Measurements from ENCODE around the gene EEF2KMT.
"Not testable (repeated sequence)": the region's sequence is repeated elsewhere in the genome, so short reads cannot be mapped to it uniquely, and the experiment has no call there.

EEF2KMT gene

GRCh38 chr16:5095145-5095830 is 2.3 kb downstream of the EEF2KMT start:
- DNase-seq, result not testable (repeated sequence)

DNA sequence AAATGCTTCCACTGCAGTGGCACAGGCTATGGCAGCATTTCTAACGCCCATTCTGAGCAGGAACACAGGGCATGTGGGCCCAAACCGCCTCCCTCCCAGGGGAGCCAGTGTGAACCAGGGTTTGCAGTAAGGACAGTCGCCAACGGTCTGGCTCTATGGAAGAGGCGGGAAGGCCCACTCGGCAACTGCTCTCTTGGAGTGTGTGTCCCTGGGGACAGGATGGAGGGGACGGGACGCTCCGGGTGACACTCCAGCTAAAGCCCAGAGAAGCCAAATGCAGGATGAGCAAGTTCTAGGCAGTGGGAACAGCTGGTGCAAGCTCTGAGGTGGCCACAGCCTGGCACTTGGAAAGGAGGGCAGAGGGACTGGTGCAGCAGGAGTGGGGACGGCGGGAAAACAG is 3.8 kb downstream of the EEF2KMT start:
- DNase-seq, result not testable (repeated sequence)

DNA sequence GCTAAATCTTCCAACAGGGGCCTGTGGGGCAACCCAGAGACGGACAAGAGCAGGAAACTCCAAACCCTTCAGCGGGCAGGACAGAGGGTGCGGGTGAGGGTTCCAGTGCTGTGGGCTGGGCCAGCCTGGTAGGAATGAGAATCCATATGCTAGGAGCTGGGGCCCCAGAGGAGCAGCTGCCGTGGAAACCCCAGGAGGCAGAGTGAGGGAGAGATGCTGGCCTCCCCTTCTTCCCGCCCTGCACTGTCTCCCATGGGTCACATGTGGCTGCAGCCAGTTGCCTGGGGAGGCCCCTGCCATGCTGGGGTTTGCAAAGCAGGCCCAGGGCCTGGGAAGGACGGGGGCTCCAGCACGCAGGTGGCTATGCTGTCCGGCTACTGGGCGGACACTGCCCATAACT is 4.5 kb downstream of the EEF2KMT start:
- DNase-seq, result not testable (repeated sequence)

GRCh38 chr16:5090592-5090991 is 7.0 kb downstream of the EEF2KMT start:
- DNase-seq, result not testable (repeated sequence)

GRCh38 chr16:5089911-5090555 is 7.6 kb downstream of the EEF2KMT start:
- DNase-seq, result not testable (repeated sequence)

DNA sequence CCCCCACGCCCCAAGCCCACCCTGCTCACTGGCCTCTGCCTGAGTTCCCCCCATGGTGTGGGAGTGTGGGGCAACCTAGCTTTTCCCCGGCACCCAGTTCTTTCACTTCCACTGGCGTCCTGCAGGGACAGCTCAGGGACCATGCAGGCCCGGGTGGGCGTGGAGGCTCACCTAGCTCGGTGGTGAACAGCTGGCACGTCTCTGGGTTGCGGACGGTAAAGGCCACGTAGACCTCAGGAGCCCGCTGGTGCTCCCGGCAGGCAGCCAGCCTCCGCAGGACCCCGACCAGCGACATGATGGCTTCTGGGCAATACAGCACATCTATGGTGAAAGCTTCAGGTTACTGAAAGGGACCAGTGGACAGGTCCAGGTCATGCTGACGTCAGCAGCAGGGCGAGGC is 8.7 kb downstream of the EEF2KMT start:
- not testable (repeated sequence) for DNase-seq

DNA sequence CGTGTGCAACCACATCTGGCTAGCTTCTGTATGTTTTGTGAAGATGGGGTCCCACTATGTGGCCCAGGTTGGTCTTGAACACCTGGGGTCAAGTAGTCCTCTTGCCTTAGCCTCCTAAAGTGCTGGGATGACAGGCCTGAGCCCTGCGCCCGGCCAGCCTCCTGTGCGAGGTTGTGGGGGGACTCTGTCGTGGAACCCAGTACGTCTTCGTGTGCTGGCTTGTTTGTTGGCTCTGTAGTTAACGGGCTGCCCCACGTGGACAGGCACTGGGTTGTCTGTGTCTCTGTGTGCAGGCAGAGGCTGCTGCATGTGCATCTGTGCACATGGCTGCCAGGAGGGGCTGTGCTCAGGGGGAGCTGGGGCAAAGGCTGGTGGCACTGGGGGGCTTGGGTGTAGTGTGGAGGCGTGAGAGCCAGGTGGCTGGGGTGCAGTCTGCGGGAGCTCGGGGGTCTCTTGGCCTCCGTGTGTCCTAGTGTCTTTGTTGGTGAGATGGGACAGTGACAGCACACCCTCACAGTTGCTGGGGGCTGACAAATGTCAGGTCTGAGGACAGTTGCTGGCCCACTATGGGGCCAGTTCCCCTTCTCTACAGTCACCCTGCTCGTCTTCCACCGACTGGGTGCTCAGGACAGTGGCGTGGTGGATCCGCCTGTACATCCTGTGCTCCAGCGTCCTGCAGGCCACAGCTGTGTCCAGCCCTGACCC is 9.4 kb downstream of the EEF2KMT start:
- DNase-seq, result not testable (repeated sequence)

DNA sequence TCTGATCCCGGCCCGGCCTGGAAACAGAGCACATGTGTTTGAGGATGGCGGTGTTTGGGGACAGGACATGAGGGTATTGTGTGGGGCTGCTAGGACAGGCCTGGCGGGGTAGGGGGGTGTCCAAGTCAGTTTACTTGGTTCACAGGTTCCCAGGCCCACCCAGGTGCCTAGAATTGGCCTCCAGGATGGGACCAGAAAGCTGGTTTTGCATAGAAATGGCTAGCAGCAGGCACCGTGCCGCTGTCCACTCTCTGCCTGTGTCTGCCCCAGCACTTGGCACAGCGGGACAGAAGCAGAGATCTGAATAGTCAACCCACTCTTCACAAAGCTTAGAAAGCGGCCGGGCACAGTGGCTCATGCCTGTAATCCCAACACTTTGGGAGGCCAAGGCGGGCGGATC is 11.9 kb downstream of the EEF2KMT start:
- DNase-seq, result not testable (repeated sequence)

GRCh38 chr16:5084802-5085201 is 12.8 kb downstream of the EEF2KMT start:
- DNase-seq, result not testable (repeated sequence)

DNA sequence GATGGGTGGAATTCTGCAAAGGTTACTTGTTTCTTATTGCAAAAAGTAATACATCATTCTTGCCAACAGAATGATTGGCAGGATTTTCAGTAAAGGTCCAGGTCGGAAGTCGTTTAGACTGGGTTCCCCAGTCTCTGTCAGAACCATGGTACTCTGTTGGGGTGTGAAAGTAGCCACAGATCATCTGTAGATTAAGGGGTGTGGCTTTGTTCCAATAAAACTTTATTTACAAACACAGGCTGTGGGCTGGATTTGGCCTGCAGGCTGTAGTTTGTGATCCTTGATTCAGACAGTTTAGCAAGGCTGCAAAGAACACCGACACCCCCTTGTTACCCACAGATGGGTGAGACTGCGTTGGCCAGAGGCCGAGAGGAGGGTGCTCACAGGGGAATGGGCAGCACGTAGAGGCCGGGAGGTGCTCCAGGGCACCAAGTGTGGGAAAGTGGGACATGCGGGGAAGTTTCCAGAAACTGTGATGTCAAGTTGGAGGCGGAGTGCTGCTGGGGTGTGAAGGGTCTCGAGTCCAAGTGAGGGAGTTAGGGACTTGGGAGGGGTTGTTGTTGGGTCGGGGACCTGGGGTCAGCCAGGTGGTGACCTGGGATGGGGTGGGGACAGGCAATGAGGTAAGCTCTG is 13.4 kb downstream of the EEF2KMT start:
- not testable (repeated sequence) for DNase-seq

DNA sequence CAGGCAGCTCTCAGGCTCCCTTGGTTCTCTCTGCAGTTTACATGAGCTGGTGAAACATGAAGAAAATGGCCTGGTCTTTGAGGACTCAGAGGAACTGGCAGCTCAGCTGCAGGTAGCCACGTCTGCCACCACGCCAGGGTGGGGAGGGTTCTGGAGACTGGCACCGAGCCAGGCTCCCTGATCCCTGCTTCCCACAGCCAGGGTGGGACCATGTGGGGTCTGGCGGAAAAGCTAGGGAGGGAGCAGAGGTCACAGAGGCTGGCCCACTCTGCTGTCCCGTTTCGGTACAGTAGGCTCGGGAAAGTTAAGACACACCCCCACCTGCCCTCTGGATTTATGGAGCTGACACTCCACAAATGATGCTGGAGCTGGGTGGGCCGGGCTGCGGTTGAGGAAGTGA is 13.9 kb downstream of the EEF2KMT start:
- not testable (repeated sequence) for DNase-seq

DNA sequence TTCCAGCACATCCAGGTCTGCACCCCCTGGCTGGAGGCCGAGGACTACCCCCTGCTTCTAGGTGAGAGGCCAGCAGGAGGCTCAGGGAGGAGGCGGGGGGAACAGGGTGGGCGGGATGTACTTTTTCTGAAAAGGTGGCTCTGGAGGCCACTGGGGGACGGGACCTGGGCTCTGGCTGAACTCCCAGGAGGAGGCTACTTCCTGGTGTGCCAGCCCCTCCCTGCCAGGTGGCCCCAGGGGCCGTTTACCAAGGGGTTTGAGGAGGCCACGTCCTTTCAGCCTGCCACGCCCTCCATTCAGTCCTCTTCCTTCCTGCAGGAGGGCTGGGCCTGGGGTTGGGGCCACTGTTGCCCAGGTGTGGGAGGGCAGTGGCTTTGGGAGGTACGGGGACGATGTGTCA is 16.6 kb downstream of the EEF2KMT start:
- not testable (repeated sequence) for DNase-seq

GRCh38 chr16:5080461-5080860 is 17.1 kb downstream of the EEF2KMT start:
- not testable (repeated sequence) for DNase-seq

GRCh38 chr16:5078626-5079025 is 19.0 kb downstream of the EEF2KMT start:
- no peak for DNase-seq

DNA sequence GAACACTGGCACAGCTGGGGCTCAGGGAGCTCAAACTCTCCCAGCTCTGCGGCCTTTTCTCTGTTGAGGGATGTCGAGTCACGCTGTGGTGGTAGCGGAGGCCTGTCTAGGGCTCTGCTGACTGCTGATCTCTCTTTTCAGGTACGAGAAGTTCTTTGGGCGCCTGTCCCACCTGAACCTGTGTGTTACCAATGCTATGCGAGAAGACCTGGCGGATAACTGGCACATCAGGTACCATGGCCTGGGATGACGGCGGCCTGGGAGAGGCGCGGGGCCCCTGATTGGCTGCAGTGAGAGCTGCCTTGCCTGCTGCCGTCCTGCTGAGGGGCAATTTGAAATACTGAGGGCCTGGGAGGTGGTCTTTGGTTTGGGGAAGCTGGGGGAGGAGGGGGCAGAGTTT is 20.3 kb downstream of the EEF2KMT start:
- DNase-seq, result no peak

DNA sequence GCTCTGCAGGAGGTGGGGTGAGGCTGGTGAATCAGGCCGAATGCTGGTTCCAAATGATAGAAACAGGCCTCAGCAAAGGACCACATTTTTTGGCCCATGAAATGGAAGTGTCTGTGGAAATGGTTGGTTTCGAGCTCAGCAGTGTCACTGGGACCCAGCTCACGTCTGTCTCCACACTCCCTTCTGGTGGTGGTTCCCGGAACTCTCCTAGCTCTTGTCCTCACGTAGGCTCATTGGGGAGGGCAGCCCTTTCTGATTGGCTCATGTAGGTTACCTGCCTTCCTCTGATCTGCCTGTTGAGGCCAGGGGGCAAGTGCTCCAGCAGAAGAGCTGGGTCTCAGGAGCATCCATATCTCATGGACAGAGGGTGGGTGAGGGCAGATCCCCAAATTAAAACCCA is 22.0 kb downstream of the EEF2KMT start:
- no peak for DNase-seq

DNA sequence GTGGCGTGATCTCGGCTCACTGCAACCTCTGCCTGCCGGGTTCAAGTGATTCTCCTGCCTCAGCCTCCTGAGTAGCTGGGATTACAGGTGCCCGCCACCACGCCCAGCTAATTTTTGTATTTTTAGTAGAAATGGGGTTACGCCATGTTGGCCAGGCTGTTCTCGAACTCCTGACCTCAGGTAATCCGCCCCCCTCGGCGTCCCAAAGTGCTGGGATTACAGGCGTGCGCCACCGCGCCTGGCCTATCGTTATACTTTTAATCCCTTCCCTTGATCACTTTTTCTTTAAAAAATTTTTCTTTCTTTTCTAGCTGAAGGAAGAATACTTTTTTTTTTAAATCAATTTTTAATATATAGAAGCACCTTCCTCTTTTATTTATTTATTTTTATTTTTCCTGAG is 23.8 kb downstream of the EEF2KMT start:
- DNase-seq, result not testable (repeated sequence)

- no peak for DNase-seq
Measured at GRCh38 chr16:5073279-5073629, 24.3 kb downstream of the EEF2KMT start.

GRCh38 chr16:5072334-5073278 is 25.0 kb downstream of the EEF2KMT start:
- no peak for DNase-seq

DNA sequence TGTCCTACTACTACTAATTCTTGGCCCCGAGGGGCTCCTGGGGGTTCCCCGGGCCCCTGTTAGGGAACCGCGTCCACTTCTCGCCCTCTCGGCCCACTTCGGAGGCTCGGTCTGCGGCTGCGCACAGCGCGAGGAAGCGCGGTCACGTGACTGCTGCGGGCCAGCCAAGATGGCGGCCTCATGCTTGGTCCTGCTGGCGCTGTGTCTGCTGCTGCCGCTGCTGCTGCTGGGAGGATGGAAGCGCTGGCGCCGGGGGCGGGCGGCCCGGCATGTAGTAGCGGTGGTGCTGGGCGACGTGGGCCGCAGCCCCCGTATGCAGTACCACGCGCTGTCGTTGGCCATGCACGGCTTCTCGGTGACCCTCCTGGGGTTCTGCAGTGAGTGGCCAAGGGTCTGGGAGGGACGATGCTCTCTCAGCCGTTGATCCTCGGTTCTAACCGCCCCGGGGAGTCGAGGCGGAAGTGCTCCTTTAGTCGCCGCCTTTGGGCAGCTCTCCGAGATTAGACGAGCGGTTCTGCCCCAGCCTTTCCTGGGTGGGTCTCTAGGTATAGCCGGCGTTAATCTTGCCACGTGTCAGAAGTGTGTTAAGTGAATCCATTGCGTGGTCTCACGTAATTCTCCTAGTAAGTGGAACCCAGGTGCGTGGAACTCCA is 25.8 kb downstream of the EEF2KMT start, which contains the start of gene ALG1:
Gene ALG1, plus strand, starts transcription at position 163 of the 653 bp plus-strand sequence. Its CDS starts 7 bp downstream, at position 170.
- DNase-seq, result no peak

DNA sequence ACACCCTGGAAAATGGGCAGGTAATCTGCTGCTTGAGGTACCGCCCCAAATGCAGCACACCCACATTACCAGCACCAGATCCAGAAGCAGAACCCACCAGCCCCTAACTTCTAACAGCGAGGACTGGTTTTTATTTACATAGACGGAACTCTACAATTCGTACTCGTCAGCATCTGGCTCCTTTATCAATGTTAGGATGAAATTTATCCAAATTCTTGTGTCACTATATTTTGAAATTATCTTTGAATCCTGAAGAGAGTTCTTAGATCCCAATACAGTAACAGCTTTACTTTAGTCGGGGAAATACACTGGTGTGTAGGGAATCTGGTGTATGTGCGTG is 26.3 kb downstream of the EEF2KMT start:
- DNase-seq, result no peak
